IMR-90 (cell line): ENCODE data around the gene KIFC3. TPM values are rescaled to one million over a fixed set of nuclear protein-coding genes. Genes with fewer than 3 reads are reported as not detected.
"Not testable (repeated sequence)": the region's sequence is repeated elsewhere in the genome, so short reads cannot be mapped to it uniquely, and the experiment has no call there.

ENCODE experiments used
- ATAC-seq: fragments of 200-7000 bp; cut with Tn5 transposase; 2 replicates; pipeline ENCODE4 v1.9.1; 2020; ENCODE audit warnings: low read depth, mild to moderate bottlenecking, moderate library complexity
- BruUV-seq: library from RNA; stranded (reverse); fragments of 400-500 nt; replicated peaks from 2 replicates; lab custom pipeline; 2021; lab: Mats Ljungman, UMichigan
- CTCF ChIA-PET: fragments of 300-600 bp; formaldehyde crosslinking; extraction: SDS; loops from one replicate; lab custom pipeline; 2021; ENCODE audit warnings: antibody characterized with exemption; lab: Yijun Ruan, JAX
- POLR2A ChIA-PET: fragments of 300-600 bp; sonication (Branson Sonifier 250); formaldehyde crosslinking; loops from one replicate; lab custom pipeline; 2022; ENCODE audit warnings: antibody characterized with exemption; ENCODE audit not compliant: unreplicated experiment; lab: Charles Lee
- DNase-seq: peaks from one replicate; pipeline ENCODE4 v3.0.0; 2013
- H2AFZ ChIP-seq: replicated peaks from 2 replicates; pipeline ENCODE3; 2013; ENCODE audit warnings: low read length, mild to moderate bottlenecking; ENCODE audit not compliant: poor library complexity
- H2AK5ac ChIP-seq: 2 replicates; pipeline ENCODE4 v1.6.1; 2013; ENCODE audit warnings: low read depth, low read length, inconsistent platforms
- H2AK9ac ChIP-seq: replicated peaks from 2 replicates; pipeline ENCODE3; 2013; ENCODE audit warnings: mild to moderate bottlenecking, low read depth, low read length, moderate library complexity; ENCODE audit not compliant: poor library complexity
- H2BK120ac ChIP-seq: 2 replicates; pipeline ENCODE4 v1.6.1; 2013; ENCODE audit warnings: low read depth, low read length, inconsistent platforms
- H2BK15ac ChIP-seq: 3 replicates; pipeline ENCODE4 v1.6.1; 2013; ENCODE audit warnings: low read depth, low read length, inconsistent platforms
- H2BK20ac ChIP-seq: 2 replicates; pipeline ENCODE4 v1.6.1; 2013; ENCODE audit warnings: low read depth, mild to moderate bottlenecking, inconsistent platforms, low read length, moderate library complexity
- H2BK5ac ChIP-seq: 2 replicates; pipeline ENCODE4 v1.6.1; 2013; ENCODE audit warnings: mild to moderate bottlenecking, low read depth, low read length, inconsistent platforms; ENCODE audit not compliant: poor library complexity, severe bottlenecking
- H3K14ac ChIP-seq: replicated peaks from 2 replicates; pipeline ENCODE4 v1.6.1; 2013; ENCODE audit warnings: low read depth, low read length, inconsistent platforms
- H3K18ac ChIP-seq: 2 replicates; pipeline ENCODE4 v1.6.1; 2013; ENCODE audit warnings: low read depth, low read length, control low read depth
- H3K23ac ChIP-seq: 2 replicates; pipeline ENCODE4 v1.6.1; 2013; ENCODE audit warnings: low read depth, low read length, inconsistent platforms
- H3K27ac ChIP-seq: 2 replicates; pipeline ENCODE4 v1.5.1; 2013; ENCODE audit warnings: mild to moderate bottlenecking, control low read depth, low read length; ENCODE audit not compliant: insufficient read depth
- H3K27me3 ChIP-seq: 2 replicates; pipeline ENCODE4 v1.6.1; 2013; ENCODE audit warnings: low read length; ENCODE audit not compliant: control insufficient read depth, insufficient read depth
- H3K36me3 ChIP-seq: 2 replicates; pipeline ENCODE4 v1.6.1; 2013; ENCODE audit warnings: low read length, mixed read lengths; ENCODE audit not compliant: control insufficient read depth, insufficient read depth
- H3K4ac ChIP-seq: 2 replicates; pipeline ENCODE4 v1.6.1; 2013; ENCODE audit warnings: low read depth, low read length, inconsistent platforms
- H3K4me1 ChIP-seq: 2 replicates; pipeline ENCODE4 v1.6.1; 2013; ENCODE audit warnings: low read length, mixed read lengths; ENCODE audit not compliant: control insufficient read depth, insufficient read depth
- H3K4me2 ChIP-seq: 2 replicates; pipeline ENCODE4 v1.6.1; 2013; ENCODE audit warnings: low read depth, mild to moderate bottlenecking, control low read depth, low read length, moderate library complexity
- H3K4me3 ChIP-seq: 2 replicates; pipeline ENCODE4 v1.5.1; 2013; ENCODE audit warnings: low read depth, mild to moderate bottlenecking, control low read depth, low read length, moderate library complexity; ENCODE audit not compliant: insufficient read depth
- H3K56ac ChIP-seq: 2 replicates; pipeline ENCODE4 v1.6.1; 2013; ENCODE audit warnings: low read length, inconsistent platforms; ENCODE audit not compliant: insufficient read depth; ENCODE audit errors: extremely low read depth
- H3K79me1 ChIP-seq, 2 experiments: 2 replicates each; pipeline ENCODE4 v1.6.1; 2013; ENCODE audit warnings: low read length in 2 of 2, inconsistent platforms in 1 of 2, low read depth in 1 of 2
- H3K9ac ChIP-seq: 2 replicates; pipeline ENCODE4 v1.6.1; 2013; ENCODE audit warnings: low read depth, low read length, control low read depth
- H3K9me1 ChIP-seq: 2 replicates; pipeline ENCODE4 v1.6.1; 2013; ENCODE audit warnings: low read length, inconsistent platforms; ENCODE audit not compliant: insufficient read depth
- H3K9me3 ChIP-seq: 2 replicates; pipeline ENCODE4 v1.6.1; 2013; ENCODE audit warnings: low read length; ENCODE audit not compliant: control insufficient read depth, insufficient read depth
- H4K20me1 ChIP-seq: 2 replicates; pipeline ENCODE4 v1.6.1; 2013; ENCODE audit warnings: low read length, inconsistent platforms; ENCODE audit not compliant: insufficient read depth
- H4K5ac ChIP-seq: 2 replicates; pipeline ENCODE4 v1.6.1; 2013; ENCODE audit warnings: mild to moderate bottlenecking, low read depth, low read length, control low read depth
- H4K8ac ChIP-seq, 2 experiments: 2 replicates each; pipeline ENCODE4 v1.6.1; 2013; ENCODE audit warnings: low read depth in 2 of 2, low read length in 2 of 2, control low read depth in 1 of 2, inconsistent platforms in 1 of 2
- H4K91ac ChIP-seq: 2 replicates; pipeline ENCODE4 v1.6.1; 2013; ENCODE audit warnings: low read depth, low read length, inconsistent platforms; ENCODE audit not compliant: insufficient read depth
- WGBS, 2 experiments: methylation state at CpG; one replicate each; pipeline versions ENCODE4 v1.1.5 to v1.1.7; 2013; ENCODE audit warnings: missing lambda C conversion rate in 2 of 2; ENCODE audit not compliant: insufficient read length in 1 of 2; ENCODE audit errors: extremely low coverage in 2 of 2; 5-methylcytosine and 5-hydroxymethylcytosine counted together
- dilution Hi-C: fragments of 300-500 bp; cut with HindIII; formaldehyde crosslinking; loops from one replicate; pipeline ENCODE4 v1.14.3; 2018; ENCODE audit warnings: low sequenced_read_pairs; ENCODE audit not compliant: unreplicated experiment
- in situ Hi-C: fragments of 300-500 bp; cut with MboI; formaldehyde crosslinking; loops from 3 replicates; pipeline ENCODE4 v1.14.3; 2019; ENCODE audit warnings: low sequenced_read_pairs, inconsistent platforms, mixed read lengths
- intact Hi-C: fragments of 100-400 bp; cut with micrococcal nuclease; formaldehyde crosslinking; loops from 2 replicates; pipeline ENCODE4 v1.10.0; 2022
- polyA plus RNA-seq, 3 experiments: library from polyadenylated mRNA; depleted of rRNA; stranded (reverse); fragments of >200 nt; gene quantifications; 2 replicates each; pipeline ENCODE4 v1.2.3, GENCODE V29; 2012; ENCODE audit warnings: low replicate concordance in 1 of 3
- total RNA-seq: library from RNA; depleted of rRNA; stranded (reverse); fragments of >200 nt; gene quantifications from 2 replicates; pipeline ENCODE4 v1.2.3, GENCODE V29; 2012

KIFC3 gene
- total and polyA plus RNA-seq, 2 of the 4 experiments (the other 2 are of a cell fraction), result 48.6 to 62.5 TPM

DNA sequence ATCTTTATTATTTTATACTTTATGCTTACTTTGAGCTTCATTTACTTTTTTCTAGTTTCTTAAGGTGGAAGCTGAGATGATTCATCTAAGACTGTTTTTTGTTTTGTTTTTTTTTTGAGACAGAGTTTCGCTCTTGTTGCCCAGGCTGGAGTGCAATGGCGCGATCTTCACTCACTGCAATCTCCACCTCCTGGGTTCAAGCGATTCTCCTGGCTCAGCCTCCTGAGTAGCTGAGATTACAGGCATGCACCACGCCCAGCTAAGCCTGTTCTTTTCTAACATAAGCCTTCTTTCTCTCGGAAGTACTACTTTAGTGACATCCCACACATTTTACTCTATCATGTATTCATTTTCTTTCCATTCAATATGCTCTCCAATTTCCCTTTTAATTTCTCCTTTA lies 89.7 kb downstream of the KIFC3 start:
- intact Hi-C loops, DNase-seq, H3K79me1 ChIP-seq, H3K9me3 ChIP-seq, H3K4me1 ChIP-seq, H4K5ac ChIP-seq, H4K20me1 ChIP-seq, H4K8ac ChIP-seq, H3K27ac ChIP-seq, H2BK15ac ChIP-seq, H3K4me3 ChIP-seq, H3K56ac ChIP-seq, H2AFZ ChIP-seq, dilution Hi-C loops, H2BK120ac ChIP-seq, H3K9ac ChIP-seq, H4K91ac ChIP-seq, H2BK5ac ChIP-seq, H3K18ac ChIP-seq, H2AK9ac ChIP-seq, H3K23ac ChIP-seq, in situ Hi-C loops, ATAC-seq, H3K9me1 ChIP-seq, POLR2A ChIA-PET, H3K36me3 ChIP-seq, H2AK5ac ChIP-seq, H3K4ac ChIP-seq, H3K14ac ChIP-seq, H3K4me2 ChIP-seq, H2BK20ac ChIP-seq, BruUV-seq: not testable (repeated sequence)
- peaks cover 42% of the 10 kb centered on the region for H3K27me3 ChIP-seq
- CTCF ChIA-PET, result interaction anchor here (0.8 kb wide), 1 partner anchor 13 kb away, joined by 3 read pairs; no protein-coding TSS in a partner anchor
- WGBS, 2 experiments, result 76% methylated on average over 4 of the region's 6 CpGs; no CpG with 5 or more reads in 1 of the 2 experiments
